Caco-2 (cell line): ENCODE results near the gene TRDMT1. TPM values are rescaled to one million over a fixed set of nuclear protein-coding genes. Genes with fewer than 3 reads are reported as not detected.

ENCODE experiments used
- BruUV-seq: library from RNA; stranded (reverse); fragments of 400-500 nt; replicated peaks from 2 replicates; lab custom pipeline; 2021; lab: Mats Ljungman, UMichigan
- CTCF ChIA-PET: fragments of 300-600 bp; sonication (Branson Sonifier 250); formaldehyde crosslinking; loops from one replicate; lab custom pipeline; 2022; ENCODE audit warnings: antibody characterized with exemption; lab: Charles Lee
- POLR2A ChIA-PET: fragments of 300-600 bp; sonication (Branson Sonifier 250); formaldehyde crosslinking; loops from one replicate; lab custom pipeline; 2022; ENCODE audit warnings: antibody characterized with exemption; lab: Charles Lee
- DNase-seq, 2 experiments: peaks; one replicate each; pipeline versions ENCODE4 v3.0.0 to v3.0.0-alpha.2; 2020 to 2022
- H3K27me3 ChIP-seq: replicated peaks from 2 replicates; pipeline ENCODE4 v1.6.0; 2011; ENCODE audit warnings: low read length; ENCODE audit not compliant: control insufficient read depth, insufficient read depth
- H3K36me3 ChIP-seq: 2 replicates; pipeline ENCODE4 v1.5.1; 2011; ENCODE audit warnings: low read length; ENCODE audit not compliant: control insufficient read depth, insufficient read depth
- H3K4me1 ChIP-seq: fragments of 250-450 bp; sonication (Bioruptor Pico); 2 replicates; pipeline ENCODE4 v1.5.1; 2020; ENCODE audit warnings: mild to moderate bottlenecking
- H3K4me3 ChIP-seq: 2 replicates; pipeline ENCODE4 v1.5.1; 2011; ENCODE audit warnings: low read depth, mild to moderate bottlenecking, control low read depth, low read length
- H3K9me3 ChIP-seq: fragments of 250-450 bp; sonication (Bioruptor Pico); 2 replicates; pipeline ENCODE4 v1.5.1; 2020; ENCODE audit warnings: mild to moderate bottlenecking, moderate library complexity
- H3K27ac Mint-ChIP-seq: one replicate; pipeline ENCODE4 v1.8.0; 2022; ENCODE audit warnings: mixed read lengths; ENCODE audit not compliant: unreplicated experiment
- H3K27me3 Mint-ChIP-seq: one replicate; pipeline ENCODE4 v1.8.0; 2022; ENCODE audit warnings: mixed read lengths; ENCODE audit not compliant: insufficient read depth, unreplicated experiment
- H3K36me3 Mint-ChIP-seq: one replicate; pipeline ENCODE4 v1.8.0; 2022; ENCODE audit warnings: mild to moderate bottlenecking, mixed read lengths; ENCODE audit not compliant: insufficient read depth, unreplicated experiment
- H3K4me1 Mint-ChIP-seq: one replicate; pipeline ENCODE4 v1.8.0; 2022; ENCODE audit warnings: low read depth, mixed read lengths; ENCODE audit not compliant: unreplicated experiment
- H3K4me3 Mint-ChIP-seq: one replicate; pipeline ENCODE4 v1.8.0; 2022; ENCODE audit warnings: mild to moderate bottlenecking, moderate library complexity, mixed read lengths; ENCODE audit not compliant: unreplicated experiment
- H3K9me3 Mint-ChIP-seq: one replicate; pipeline ENCODE4 v1.8.0; 2022; ENCODE audit warnings: mixed read lengths; ENCODE audit not compliant: unreplicated experiment
- intact Hi-C: fragments of 100-400 bp; cut with micrococcal nuclease; formaldehyde crosslinking; loops from one replicate; pipeline ENCODE4 v1.10.0; 2022; ENCODE audit not compliant: unreplicated experiment
- total RNA-seq: library from RNA; stranded (reverse); gene quantifications from 2 replicates; pipeline ENCODE4 v1.2.3, GENCODE V29; 2022
- TF ChIP-seq, protein P1 (sequence below), 2 experiments: fragments of 200-600 bp in 1 of 2; IDR thresholded peaks; 1 replicate in 1 of 2; 2 replicates in 1 of 2; pipeline versions ENCODE4 v1.5.1 to v1.8.0; 2011 to 2022; ENCODE audit warnings: antibody characterized with exemption in 1 of 2, control low read depth in 1 of 2, inconsistent platforms in 1 of 2, low read depth in 1 of 2, low read length in 1 of 2, mild to moderate bottlenecking in 1 of 2, moderate library complexity in 1 of 2; ENCODE audit not compliant: insufficient read depth in 1 of 2, severe bottlenecking in 1 of 2, unreplicated experiment in 1 of 2

Gene TRDMT1
- total RNA-seq, 1 experiment from 2014 or later: 8.6 TPM

DNA sequence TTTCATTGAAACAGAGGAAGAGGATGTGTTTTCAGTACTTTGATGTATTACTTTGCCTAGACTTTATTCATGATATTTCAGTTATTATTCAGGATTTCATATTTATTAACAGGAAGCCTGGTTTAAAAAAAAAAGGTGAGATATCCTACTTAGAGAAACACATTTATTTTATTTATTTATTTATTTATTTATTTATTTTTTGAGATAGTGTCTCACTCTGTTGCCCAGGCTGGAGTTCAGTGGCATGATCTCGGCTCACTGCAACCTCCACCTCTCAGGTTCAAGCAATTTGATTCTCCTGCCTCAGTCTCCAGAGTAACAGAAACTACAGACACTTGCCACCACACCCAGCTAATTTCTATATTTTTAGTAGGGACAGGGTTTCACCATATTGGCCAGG lies 24.5 kb downstream of the TRDMT1 start:
- H3K27ac Mint-ChIP-seq: no peak overlapping the region
- CTCF ChIA-PET: no interaction called here
- POLR2A ChIA-PET: no interaction called here
- H3K4me3 Mint-ChIP-seq: no peak overlapping the region
- no peaks in the 10 kb centered on the region for H3K36me3 Mint-ChIP-seq
- DNase-seq: no peak
- H3K9me3 ChIP-seq: no peaks in the 10 kb centered on the region
- H3K9me3 Mint-ChIP-seq: no peaks in the 10 kb centered on the region
- intact Hi-C loops: loop anchor here (5.0 kb wide), 1 partner anchor 120 kb away; no protein-coding TSS in a partner anchor
- H3K4me1 Mint-ChIP-seq: no peaks in the 10 kb centered on the region
- BruUV-seq: no TSS peak
- no peaks in the 10 kb centered on the region for H3K27me3 ChIP-seq
- H3K4me3 ChIP-seq: no peak overlapping the region
- H3K27me3 Mint-ChIP-seq: no peaks in the 10 kb centered on the region
- no peaks in the 10 kb centered on the region for H3K36me3 ChIP-seq
- TF ChIP-seq, protein P1, sequence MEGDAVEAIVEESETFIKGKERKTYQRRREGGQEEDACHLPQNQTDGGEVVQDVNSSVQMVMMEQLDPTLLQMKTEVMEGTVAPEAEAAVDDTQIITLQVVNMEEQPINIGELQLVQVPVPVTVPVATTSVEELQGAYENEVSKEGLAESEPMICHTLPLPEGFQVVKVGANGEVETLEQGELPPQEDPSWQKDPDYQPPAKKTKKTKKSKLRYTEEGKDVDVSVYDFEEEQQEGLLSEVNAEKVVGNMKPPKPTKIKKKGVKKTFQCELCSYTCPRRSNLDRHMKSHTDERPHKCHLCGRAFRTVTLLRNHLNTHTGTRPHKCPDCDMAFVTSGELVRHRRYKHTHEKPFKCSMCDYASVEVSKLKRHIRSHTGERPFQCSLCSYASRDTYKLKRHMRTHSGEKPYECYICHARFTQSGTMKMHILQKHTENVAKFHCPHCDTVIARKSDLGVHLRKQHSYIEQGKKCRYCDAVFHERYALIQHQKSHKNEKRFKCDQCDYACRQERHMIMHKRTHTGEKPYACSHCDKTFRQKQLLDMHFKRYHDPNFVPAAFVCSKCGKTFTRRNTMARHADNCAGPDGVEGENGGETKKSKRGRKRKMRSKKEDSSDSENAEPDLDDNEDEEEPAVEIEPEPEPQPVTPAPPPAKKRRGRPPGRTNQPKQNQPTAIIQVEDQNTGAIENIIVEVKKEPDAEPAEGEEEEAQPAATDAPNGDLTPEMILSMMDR (IDR thresholded peaks at IDR 0.05; ENCODE audit: insufficient read depth in 1 of 2, low read depth in 1 of 2, low read length in 1 of 2, severe bottlenecking in 1 of 2, unreplicated experiment in 1 of 2): no peak
- peaks cover 8% of the 10 kb centered on the region; the same call in 1 of the 2 replicates for H3K4me1 ChIP-seq

DNA sequence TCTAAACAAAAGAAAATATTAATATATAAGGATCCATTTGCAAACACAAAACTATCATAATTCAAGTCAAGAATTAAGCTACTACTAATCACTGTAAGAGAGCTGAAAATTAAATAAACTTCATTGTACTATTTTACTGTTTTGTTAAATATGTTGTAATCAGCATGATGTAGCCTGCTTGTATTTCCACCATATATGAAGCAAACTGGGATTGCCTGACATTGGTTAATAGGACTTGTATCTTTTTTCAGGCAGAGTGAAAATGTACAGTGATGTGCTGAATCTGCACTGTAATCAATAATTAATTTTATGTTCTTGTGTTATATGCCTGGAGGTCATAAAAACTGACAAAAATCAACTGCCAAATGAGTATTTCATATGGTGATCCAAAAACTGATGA lies 25.4 kb downstream of the TRDMT1 start:
- Mint-ChIP-seq H3K27ac (no peak overlapping the region), H3K9me3 (no peaks in the 10 kb centered on the region), H3K4me3 (no peak overlapping the region), H3K36me3 (no peaks in the 10 kb centered on the region), H3K4me1 (no peaks in the 10 kb centered on the region), H3K27me3 (no peaks in the 10 kb centered on the region)
- no peaks in the 10 kb centered on the region for H3K4me1 ChIP-seq
- intact Hi-C loops: loop anchor here (5.0 kb wide), 1 partner anchor 119 kb away; no protein-coding TSS in a partner anchor
- POLR2A ChIA-PET: no interaction called here
- no TSS peak for BruUV-seq
- no peaks in the 10 kb centered on the region for H3K9me3 ChIP-seq
- CTCF ChIA-PET: no interaction called here
- DNase-seq: no peak
- H3K27me3 ChIP-seq: no peaks in the 10 kb centered on the region
- no peak overlapping the region for H3K4me3 ChIP-seq
- TF ChIP-seq, protein P1 (IDR thresholded peaks at IDR 0.05; ENCODE audit: insufficient read depth in 1 of 2, low read depth in 1 of 2, low read length in 1 of 2, severe bottlenecking in 1 of 2, unreplicated experiment in 1 of 2): no peak
- H3K36me3 ChIP-seq: no peaks in the 10 kb centered on the region

DNA sequence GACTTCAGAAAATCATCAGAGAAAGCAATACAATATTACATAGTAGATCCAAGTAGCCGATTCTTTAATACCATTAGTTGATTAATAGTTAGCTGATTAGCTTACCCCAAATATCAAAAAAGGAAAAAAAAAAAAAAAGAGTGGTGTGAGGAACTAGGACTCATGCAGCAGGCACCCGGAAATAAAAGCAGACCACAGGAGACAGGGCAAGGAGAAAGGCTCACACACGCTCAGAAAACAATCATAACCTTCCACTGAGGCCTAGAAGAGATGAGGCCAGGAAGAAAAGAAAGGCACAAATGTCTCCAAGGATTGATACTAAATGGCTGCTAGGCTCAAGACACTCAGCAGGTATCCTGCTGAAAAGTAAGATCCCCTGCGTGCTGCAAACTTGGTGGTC lies 25.9 kb downstream of the TRDMT1 start:
- no peaks in the 10 kb centered on the region for H3K36me3 Mint-ChIP-seq
- DNase-seq: no peak
- no peak overlapping the region for H3K4me3 Mint-ChIP-seq
- H3K9me3 Mint-ChIP-seq: no peaks in the 10 kb centered on the region
- ChIA-PET POLR2A (no interaction called here), CTCF (no interaction called here)
- Histone ChIP-seq H3K4me3 (no peak overlapping the region), H3K36me3 (no peaks in the 10 kb centered on the region), H3K27me3 (no peaks in the 10 kb centered on the region), H3K4me1 (no peaks in the 10 kb centered on the region), H3K9me3 (no peaks in the 10 kb centered on the region)
- intact Hi-C loops: loop anchor here (5.0 kb wide), 1 partner anchor 118 kb away; no protein-coding TSS in a partner anchor
- BruUV-seq: no TSS peak
- H3K4me1 Mint-ChIP-seq: no peaks in the 10 kb centered on the region
- TF ChIP-seq, protein P1 (IDR thresholded peaks at IDR 0.05; ENCODE audit: insufficient read depth in 1 of 2, low read depth in 1 of 2, low read length in 1 of 2, severe bottlenecking in 1 of 2, unreplicated experiment in 1 of 2): no peak
- H3K27ac Mint-ChIP-seq: no peak overlapping the region
- no peaks in the 10 kb centered on the region for H3K27me3 Mint-ChIP-seq
